GM12874 (cell line): ENCODE data around the gene PRPF39.

Experiments
- TF ChIP-seq, protein P1 (sequence below): IDR thresholded peaks from 2 replicates; pipeline ENCODE4 v1.5.1; 2011; ENCODE audit warnings: low read depth, mild to moderate bottlenecking, control low read depth, low read length, moderate library complexity; ENCODE audit not compliant: insufficient read depth

PRPF39 gene

GRCh38 chr14:45051180-45051579 lies 32.7 kb upstream of the PRPF39 start:
- TF ChIP-seq, protein P1, sequence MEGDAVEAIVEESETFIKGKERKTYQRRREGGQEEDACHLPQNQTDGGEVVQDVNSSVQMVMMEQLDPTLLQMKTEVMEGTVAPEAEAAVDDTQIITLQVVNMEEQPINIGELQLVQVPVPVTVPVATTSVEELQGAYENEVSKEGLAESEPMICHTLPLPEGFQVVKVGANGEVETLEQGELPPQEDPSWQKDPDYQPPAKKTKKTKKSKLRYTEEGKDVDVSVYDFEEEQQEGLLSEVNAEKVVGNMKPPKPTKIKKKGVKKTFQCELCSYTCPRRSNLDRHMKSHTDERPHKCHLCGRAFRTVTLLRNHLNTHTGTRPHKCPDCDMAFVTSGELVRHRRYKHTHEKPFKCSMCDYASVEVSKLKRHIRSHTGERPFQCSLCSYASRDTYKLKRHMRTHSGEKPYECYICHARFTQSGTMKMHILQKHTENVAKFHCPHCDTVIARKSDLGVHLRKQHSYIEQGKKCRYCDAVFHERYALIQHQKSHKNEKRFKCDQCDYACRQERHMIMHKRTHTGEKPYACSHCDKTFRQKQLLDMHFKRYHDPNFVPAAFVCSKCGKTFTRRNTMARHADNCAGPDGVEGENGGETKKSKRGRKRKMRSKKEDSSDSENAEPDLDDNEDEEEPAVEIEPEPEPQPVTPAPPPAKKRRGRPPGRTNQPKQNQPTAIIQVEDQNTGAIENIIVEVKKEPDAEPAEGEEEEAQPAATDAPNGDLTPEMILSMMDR = no peak

DNA sequence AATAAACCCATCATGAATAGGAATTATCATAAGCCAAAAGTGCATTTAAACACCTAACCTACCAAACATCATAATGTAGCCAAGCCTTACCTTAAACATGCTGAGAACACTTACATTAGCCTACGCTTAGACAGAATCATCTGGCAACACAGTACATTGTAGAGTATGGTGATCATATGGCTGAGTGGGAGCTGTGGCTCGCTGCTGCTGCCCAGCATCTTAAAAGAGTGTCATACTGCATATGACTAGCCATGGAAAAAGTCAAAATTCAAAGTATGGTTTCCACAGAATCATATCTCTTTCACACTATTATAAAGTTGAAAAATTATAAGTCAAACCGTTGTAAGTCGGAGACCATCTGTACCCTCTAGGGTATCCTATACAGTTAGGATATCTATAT lies 32.0 kb upstream of the PRPF39 start:
- TF ChIP-seq, protein P1 = no peak

DNA sequence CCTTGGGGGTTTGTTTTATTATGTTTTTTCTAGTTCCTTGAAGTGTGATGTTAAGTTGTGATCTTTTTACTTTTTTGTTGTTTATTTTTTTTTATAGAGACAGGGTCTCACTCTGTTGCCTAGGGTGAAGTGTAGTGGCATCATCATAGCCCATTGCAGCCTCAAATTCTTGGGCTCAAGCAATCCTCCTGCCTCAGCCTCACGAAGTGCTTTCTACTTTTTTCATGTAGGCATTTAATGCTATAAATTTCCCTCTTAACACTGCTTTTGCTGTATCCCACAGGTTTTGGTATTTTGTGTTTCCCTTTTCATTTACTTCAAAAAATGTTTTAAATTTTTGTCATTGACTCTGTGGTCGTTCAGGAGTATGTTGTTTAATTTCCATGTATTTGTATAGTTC lies 26.6 kb upstream of the PRPF39 start:
- TF ChIP-seq, protein P1 = no peak

- TF ChIP-seq, protein P1 = no peak
Measured at GRCh38 chr14:45057881-45058364, 26.0 kb upstream of the PRPF39 start.

GRCh38 chr14:45060551-45060950 lies 23.4 kb upstream of the PRPF39 start:
- TF ChIP-seq, protein P1 = no peak

DNA sequence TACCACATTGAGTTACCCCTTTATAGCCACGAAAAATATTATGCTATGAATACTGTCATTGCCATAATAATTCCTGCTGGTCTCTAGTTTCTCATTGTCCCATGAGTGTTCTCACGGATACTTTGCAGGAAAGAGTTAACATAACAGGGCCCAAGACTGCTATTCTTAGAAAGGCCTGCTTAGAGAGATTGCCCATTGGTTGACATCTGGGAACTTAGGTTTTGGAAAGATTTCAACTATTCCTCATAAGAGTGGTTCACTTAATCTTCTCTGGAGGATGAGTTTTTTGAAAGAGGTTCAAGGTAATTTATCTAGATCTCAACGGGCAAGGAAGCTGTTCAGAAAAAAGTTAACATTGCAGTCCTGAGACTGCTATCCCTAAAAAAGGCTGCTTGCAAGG lies 18.4 kb upstream of the PRPF39 start:
- TF ChIP-seq, protein P1 = no peak

- TF ChIP-seq, protein P1 = no peak
Measured at GRCh38 chr14:45065956-45066355, 18.0 kb upstream of the PRPF39 start.
